H1 (cell line): ENCODE measurements around the gene NR2C2AP.

ENCODE experiments used
- CEBPB ChIP-seq: IDR thresholded peaks from 2 replicates; pipeline ENCODE4 v1.6.1; 2012; ENCODE audit warnings: low read depth, low read length
- POU5F1 ChIP-seq: IDR thresholded peaks from 2 replicates; pipeline ENCODE4 v1.6.1; 2011; ENCODE audit warnings: low read depth, mild to moderate bottlenecking, low read length, moderate library complexity

DNA sequence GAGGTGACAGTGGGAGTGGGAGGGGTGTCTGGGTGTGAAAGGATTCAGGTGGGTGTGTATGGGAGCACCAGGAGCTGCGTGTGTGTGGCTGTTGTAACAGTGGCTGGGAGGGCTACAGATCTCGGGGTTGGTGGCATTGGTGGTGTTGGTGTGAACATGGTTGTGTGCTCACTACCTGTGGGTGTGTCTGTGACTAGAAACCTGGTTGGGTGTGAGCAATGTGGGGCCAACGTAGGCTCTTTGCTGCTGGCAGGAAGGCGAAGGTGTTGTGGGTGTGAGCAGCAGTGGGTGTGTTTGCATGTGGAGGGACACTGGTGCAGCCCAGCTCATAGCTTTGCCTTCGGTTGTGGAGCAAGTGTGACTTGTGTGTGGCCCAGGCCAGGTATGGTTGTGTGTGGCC, 3.7 kb upstream of the NR2C2AP start:
- TF ChIP-seq POU5F1 (no peak), CEBPB (no peak)
